Activated CD4-positive, CD25-positive, alpha-beta regulatory T cell (primary cell): ENCODE measurements around the gene PCLO.
"Not testable (repeated sequence)": the region's sequence is repeated elsewhere in the genome, so short reads cannot be mapped to it uniquely, and the experiment has no call there.

Experiments
- DNase-seq, 4 experiments: peaks; one replicate each; lab custom pipeline; 2025; lab: John Stamatoyannopoulos, UW

Gene PCLO

GRCh38 chr7:82736633-82737032 lies 426.1 kb downstream of the PCLO start:
- DNase-seq, result no peak

- no peak for DNase-seq
Measured at GRCh38 chr7:82732677-82733076, 430.0 kb downstream of the PCLO start.

- DNase-seq, result no peak
Measured at GRCh38 chr7:82729172-82730030, 433.3 kb downstream of the PCLO start.

- no peak for DNase-seq
Measured at GRCh38 chr7:82726038-82726800, 436.5 kb downstream of the PCLO start.

DNA sequence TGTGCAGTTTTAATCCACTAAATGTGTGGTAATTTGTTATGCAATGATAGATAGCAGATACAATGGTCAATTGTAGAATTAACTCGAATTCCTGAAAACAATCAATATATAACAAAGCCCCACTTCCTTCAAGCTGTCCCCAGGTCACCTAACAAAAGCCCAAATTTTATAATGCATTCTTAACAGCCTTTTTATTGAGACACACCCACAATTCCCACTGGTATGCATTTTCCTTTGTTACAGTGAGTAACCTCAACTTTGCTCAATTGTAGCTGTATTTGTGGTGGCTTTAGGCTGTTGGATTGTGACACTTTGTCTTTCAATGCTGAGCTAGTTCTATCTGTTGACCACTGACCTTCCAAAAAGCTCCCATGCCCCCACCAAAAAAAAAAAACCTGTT lies 439.3 kb downstream of the PCLO start:
- no peak for DNase-seq

- DNase-seq, result no peak
Measured at GRCh38 chr7:82722946-82723345, 439.7 kb downstream of the PCLO start.

GRCh38 chr7:82715344-82715743 lies 447.3 kb downstream of the PCLO start:
- DNase-seq, result no peak

- DNase-seq, result no peak
Measured at GRCh38 chr7:82714883-82715282, 447.8 kb downstream of the PCLO start.

DNA sequence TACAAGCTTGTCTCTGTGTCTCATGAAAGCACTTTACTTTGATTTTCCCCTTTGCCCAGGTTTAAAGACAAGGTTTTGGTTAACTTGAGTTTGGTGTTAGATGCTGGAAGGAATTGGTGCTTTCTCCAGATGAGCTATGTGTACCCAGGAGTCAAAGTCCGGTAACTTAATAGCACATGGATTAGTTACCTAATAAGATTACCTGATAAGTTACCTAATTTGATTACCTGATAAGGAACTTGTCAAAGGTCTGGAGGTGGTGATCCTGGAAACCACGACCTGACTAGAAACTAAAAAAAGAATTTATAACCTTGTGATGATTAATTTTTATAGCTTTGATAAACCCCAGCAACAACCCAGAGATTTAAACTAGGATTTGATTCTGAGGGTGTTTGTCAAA lies 449.2 kb downstream of the PCLO start:
- DNase-seq, result no peak

DNA sequence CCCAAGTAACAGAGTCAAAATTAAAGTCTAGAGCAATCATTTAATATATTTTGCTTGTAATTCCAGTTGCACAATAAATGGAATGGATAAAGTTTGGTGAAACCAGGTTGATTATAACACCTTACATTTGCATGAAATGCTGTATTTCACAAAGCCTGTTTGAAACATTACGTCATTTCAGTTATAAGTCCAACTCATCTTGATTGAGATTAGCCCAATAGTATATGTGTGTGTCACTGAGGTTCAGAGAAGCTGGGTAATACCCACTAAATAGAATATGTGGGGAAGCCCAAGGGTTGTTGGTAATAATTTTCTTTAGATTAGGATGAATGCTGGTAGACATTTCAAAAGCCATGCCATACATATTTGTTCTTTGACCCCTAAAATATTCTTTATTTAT lies 456.3 kb downstream of the PCLO start:
- DNase-seq, result not testable (repeated sequence)

DNA sequence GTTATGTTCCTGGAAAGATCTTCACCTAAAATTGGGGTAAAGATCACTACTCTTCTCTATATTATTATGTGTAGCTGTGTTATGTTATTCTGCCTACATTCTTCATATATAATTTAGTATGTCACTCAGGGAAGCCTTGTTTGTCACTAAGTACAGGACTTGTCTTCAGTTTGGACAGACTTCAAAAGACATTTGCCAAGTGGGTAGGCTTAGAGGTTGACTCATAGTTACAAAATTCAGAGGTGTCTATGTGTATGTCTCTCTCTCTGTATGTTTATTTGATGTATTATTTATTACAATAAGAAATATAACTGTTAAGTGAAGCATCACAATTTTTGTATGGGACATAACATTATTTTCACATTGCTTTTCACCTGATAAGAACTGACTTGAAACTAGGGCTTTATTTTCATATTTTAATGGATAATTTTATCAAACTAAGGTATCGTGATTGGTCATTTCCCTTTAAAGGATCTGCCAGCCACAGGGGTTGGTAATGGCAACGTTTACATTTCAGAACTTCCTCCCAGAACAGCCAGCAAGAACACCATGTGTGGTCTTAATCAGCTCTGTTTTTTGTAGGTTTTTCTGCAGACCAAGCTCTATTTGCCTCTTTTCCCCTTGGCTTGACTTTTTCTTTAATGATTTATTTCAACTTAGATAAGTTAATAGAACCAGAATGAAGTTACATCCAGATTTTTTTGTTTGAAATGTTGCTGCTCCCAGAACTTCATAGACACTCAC lies 457.0 kb downstream of the PCLO start:
- no peak for DNase-seq

GRCh38 chr7:82704121-82704520 lies 458.6 kb downstream of the PCLO start:
- DNase-seq, result no peak
